Ovary (tissue), 9 donors: ENCODE results near the gene USP43. TPM values are rescaled to one million over a fixed set of nuclear protein-coding genes. Genes with fewer than 3 reads are reported as not detected.

Experiments used
- DNase-seq, 5 donors: peaks; one replicate each; pipeline ENCODE4 v3.0.0-alpha.2; 2019 to 2020
- H3K27ac ChIP-seq, 2 donors: fragments of 200-600 bp; one replicate each; pipeline versions ENCODE4 v1.5.1 to v1.8.0; 2019 to 2022
- H3K27me3 ChIP-seq: fragments of 200-600 bp; one replicate; pipeline ENCODE4 v1.8.0; 2022
- H3K36me3 ChIP-seq: fragments of 200-600 bp; sonication (generic); one replicate; pipeline ENCODE4 v1.5.1; 2019
- H3K4me1 ChIP-seq: one replicate; pipeline ENCODE4 v1.8.1; 2013; ENCODE audit warnings: mild to moderate bottlenecking, moderate library complexity; ENCODE audit not compliant: insufficient read depth
- H3K4me3 ChIP-seq: fragments of 200-600 bp; sonication (generic); one replicate; pipeline ENCODE4 v1.5.1; 2017
- H3K9me3 ChIP-seq, 2 donors: fragments of 200-600 bp in 1 of 2; sonication (generic) in 1 of 2; one replicate each; pipeline versions ENCODE4 v1.5.1 to v1.8.1; 2013 to 2019; ENCODE audit warnings: mild to moderate bottlenecking in 1 of 2, moderate library complexity in 1 of 2
- EP300 ChIP-seq: sonication (generic); formaldehyde crosslinking; IDR thresholded peaks from one replicate; pipeline ENCODE4 v1.6.1; 2017; ENCODE audit warnings: antibody characterized with exemption
- POLR2A ChIP-seq: fragments of 450-650 bp; IDR thresholded peaks from one replicate; pipeline ENCODE4 v1.6.1; 2017; ENCODE audit warnings: antibody characterized with exemption, mild to moderate bottlenecking, moderate library complexity
- WGBS, 3 donors: extraction: QIAGEN DNeasy Blood & Tissue Kit in 1 of 3; methylation state at CpG; one replicate each; pipeline versions ENCODE4 v1.1.5 to v1.1.7; 2013 to 2017; 5-methylcytosine and 5-hydroxymethylcytosine counted together
- intact Hi-C, 4 donors: fragments of 100-400 bp; cut with DNase I; formaldehyde crosslinking; loops; one replicate each; pipeline versions ENCODE4 v1.11.0 to v1.15.1; 2022 to 2023
- polyA plus RNA-seq, 2 donors: library from polyadenylated mRNA; stranded (reverse); fragments of 200-250 nt in 1 of 2; fragments of 350-450 nt in 1 of 2; fragmentation: Illumina TruSeq in 1 of 2; extraction: RNeasy Lipid Tissue Mini Kit (QIAGEN cat#74804) in 1 of 2; gene quantifications; one replicate each; pipeline ENCODE4 v1.2.3, GENCODE V29; 2013 to 2014
- total RNA-seq, 7 donors: library from RNA; depleted of rRNA in 2 of 7; stranded (reverse); fragments of >200 nt in 2 of 7; fragmentation: NEBNext Ultra II Directional in 3 of 7; extraction: Animal tissue kit (Norgen Biotek cat#: 25700) in 3 of 7; gene quantifications; one replicate each; pipeline versions ENCODE4 v1.1.0 to v1.2.4, GENCODE V29; 2016 to 2023
- TF ChIP-seq, protein P1 (sequence below), 3 donors: fragments of 450-650 bp in 2 of 3; fragments of 200-600 bp in 1 of 3; IDR thresholded peaks; one replicate each; pipeline versions ENCODE4 v1.5.1 to v1.8.0; 2016 to 2022; ENCODE audit warnings: antibody characterized with exemption in 3 of 3, mild to moderate bottlenecking in 1 of 3
- donor health status: DM: no; HTN: no; CAD: no; lungs with moderate emphysema.
- donor health status: DM: no; HTN: no; CAD: no.
- donor health status: Bipolar disorder and iron deficiency.
- donor health status: DM: yes; HTN: yes; CAD: no.
- donor health status: DM: no; HTN: no; CAD: no.
- donor health status: DM: yes; HTN: yes; CAD: no.

The USP43 gene
- total and polyA plus RNA-seq, 9 donors = 0.13 to 11.1 (median 0.68) TPM; not detected in 1

DNA sequence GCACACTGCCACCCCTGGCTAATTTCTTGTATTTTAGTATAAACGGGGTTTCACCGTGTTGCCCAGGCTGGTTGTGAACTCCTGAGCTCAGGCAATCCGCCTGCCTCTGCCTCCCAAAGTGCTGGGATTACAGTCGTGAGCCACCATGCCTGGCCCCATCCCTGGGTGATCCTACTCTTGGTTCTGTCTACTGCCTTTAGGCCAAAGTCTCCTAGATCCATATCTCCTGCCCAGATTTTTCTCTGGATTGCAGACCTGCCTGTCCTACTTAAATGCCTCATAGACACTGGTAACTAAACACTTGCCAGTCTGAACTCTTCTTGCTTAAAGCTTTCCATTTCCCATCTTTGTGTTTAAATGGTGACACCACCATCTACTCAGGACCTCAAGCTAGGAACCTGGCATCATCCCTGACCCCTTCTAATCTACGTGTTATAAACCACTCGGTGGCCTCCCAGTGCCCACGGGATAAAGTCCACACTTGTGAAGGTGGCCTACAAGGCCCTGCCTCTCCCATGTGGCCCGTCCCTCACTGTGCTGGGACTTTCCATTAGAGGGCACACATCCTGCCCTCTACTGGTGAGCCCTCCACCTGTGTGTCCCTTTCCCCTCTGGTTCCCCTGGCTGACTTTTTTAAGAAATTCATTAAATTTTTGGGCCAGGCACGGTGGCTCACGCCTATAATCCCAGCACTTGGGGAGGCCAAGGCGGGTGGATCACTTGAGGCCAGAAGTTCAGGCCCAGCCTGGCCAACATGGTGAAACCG is 51.1 kb downstream of the USP43 start:
- TF ChIP-seq, protein P1, sequence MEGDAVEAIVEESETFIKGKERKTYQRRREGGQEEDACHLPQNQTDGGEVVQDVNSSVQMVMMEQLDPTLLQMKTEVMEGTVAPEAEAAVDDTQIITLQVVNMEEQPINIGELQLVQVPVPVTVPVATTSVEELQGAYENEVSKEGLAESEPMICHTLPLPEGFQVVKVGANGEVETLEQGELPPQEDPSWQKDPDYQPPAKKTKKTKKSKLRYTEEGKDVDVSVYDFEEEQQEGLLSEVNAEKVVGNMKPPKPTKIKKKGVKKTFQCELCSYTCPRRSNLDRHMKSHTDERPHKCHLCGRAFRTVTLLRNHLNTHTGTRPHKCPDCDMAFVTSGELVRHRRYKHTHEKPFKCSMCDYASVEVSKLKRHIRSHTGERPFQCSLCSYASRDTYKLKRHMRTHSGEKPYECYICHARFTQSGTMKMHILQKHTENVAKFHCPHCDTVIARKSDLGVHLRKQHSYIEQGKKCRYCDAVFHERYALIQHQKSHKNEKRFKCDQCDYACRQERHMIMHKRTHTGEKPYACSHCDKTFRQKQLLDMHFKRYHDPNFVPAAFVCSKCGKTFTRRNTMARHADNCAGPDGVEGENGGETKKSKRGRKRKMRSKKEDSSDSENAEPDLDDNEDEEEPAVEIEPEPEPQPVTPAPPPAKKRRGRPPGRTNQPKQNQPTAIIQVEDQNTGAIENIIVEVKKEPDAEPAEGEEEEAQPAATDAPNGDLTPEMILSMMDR (IDR thresholded peaks at IDR 0.05) = no peak
- TF ChIP-seq EP300 (no peak), POLR2A (no peak)
- Histone ChIP-seq H3K4me3 (no peak overlapping the region), H3K4me1 (no peaks in the 10 kb centered on the region), H3K27me3 (no peaks in the 10 kb centered on the region), H3K36me3 (no peaks in the 10 kb centered on the region), H3K9me3 (no peaks in the 10 kb centered on the region), H3K27ac (no peak overlapping the region)
- no peak for DNase-seq
- intact Hi-C loops = no loop called here
- 85 to 94% (median 89%) methylated on average over 12 of the region's 12 CpGs for WGBS, 3 donors

DNA sequence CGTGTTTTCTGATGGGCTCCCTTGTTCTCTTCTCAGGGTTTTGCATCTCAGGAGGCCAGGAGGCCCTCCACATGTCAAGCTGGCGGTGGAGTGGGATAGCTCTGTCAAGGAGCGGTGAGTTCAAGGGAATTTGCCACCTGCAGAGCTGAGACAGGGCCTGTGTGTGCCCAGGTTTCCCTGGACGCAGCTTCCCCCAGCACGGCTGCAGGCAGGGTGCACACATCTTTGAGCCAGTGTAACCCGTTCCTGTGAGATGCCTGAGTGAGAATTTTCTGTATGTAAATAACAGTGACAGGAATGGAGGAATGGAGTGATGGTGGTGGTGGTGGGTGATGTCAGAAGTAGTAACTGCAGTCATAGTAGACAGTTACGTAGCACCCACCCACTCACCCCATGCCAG is 54.8 kb downstream of the USP43 start:
- no peak for DNase-seq
- intact Hi-C loops = no loop called here
- Histone ChIP-seq H3K36me3 (no peaks in the 10 kb centered on the region), H3K9me3 (no peaks in the 10 kb centered on the region), H3K27me3 (no peaks in the 10 kb centered on the region), H3K4me3 (no peak overlapping the region), H3K27ac (no peak overlapping the region), H3K4me1 (no peaks in the 10 kb centered on the region)
- TF ChIP-seq EP300 = no peak
- TF ChIP-seq, protein P1 (IDR thresholded peaks at IDR 0.05) = no peak
- no peak for TF ChIP-seq POLR2A
- 77 to 87% (median 77%) methylated on average over 7 of the region's 7 CpGs for WGBS, 3 donors

DNA sequence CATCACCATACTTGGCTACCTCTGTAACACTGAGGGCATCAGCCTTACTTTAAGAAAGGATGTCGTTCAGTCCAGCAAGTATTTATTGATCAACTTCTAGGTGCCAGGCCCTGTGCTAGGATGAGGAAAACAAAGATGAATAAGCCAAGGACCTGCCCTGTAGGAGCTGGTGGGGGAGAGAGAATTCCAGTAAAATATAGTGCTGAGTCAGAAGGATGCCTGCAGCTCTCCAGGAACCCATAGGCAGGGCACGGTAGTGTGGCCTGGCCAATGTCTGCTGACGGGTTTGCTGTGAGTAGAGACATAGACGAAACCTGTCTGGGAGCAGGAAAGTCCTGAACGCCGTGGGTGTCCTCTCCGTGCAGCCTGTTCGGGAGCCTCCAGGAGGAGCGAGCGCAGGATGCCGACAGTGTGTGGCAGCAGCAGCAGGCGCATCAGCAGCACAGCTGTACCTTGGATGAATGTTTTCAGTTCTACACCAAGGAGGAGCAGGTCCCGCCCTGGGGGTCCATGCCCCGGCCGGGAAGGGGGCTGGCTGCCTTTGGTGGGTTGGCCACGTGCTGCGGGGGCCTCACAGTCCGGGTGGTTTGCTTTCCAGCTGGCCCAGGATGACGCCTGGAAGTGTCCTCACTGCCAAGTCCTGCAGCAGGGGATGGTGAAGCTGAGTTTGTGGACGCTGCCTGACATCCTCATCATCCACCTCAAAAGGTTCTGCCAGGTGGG is 55.6 kb downstream of the USP43 start:
- DNase-seq = no peak
- Histone ChIP-seq H3K4me1 (no peaks in the 10 kb centered on the region), H3K27ac (no peak overlapping the region), H3K4me3 (no peak overlapping the region), H3K27me3 (no peaks in the 10 kb centered on the region), H3K9me3 (no peaks in the 10 kb centered on the region), H3K36me3 (no peaks in the 10 kb centered on the region)
- WGBS, 3 donors = 59 to 77% (median 66%) methylated on average over 14 to 20 of the region's 20 CpGs
- intact Hi-C loops = no loop called here
- TF ChIP-seq POLR2A (no peak), EP300 (no peak)
- TF ChIP-seq, protein P1 (IDR thresholded peaks at IDR 0.05) = no peak

DNA sequence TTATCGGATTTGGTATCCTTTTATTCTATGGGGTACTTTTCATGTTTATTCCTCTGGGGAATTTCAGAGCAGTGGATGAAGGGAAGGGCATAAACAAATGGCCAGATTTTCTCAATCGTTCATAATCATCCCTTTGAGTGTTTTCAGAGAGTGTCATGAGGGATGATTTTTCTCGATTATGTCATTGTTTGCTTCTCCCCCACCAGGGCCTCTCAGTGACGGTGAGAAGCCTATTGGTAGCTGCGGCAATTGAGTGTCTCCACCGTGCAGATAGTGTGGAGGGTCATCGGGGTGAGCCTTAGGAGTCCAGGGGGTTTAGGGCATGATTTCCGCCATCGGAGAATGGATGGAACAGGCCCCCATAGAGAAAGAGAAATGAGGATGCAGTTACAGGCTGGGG is 57.2 kb downstream of the USP43 start:
- no peak for DNase-seq
- 78 to 83% (median 79%) methylated on average over 9 of the region's 9 CpGs for WGBS, 3 donors
- intact Hi-C loops = no loop called here
- no peaks in the 10 kb centered on the region for H3K4me1 ChIP-seq
- H3K36me3 ChIP-seq = no peaks in the 10 kb centered on the region
- H3K27me3 ChIP-seq = no peaks in the 10 kb centered on the region
- H3K27ac ChIP-seq = no peak overlapping the region
- no peaks in the 10 kb centered on the region for H3K9me3 ChIP-seq
- no peak overlapping the region for H3K4me3 ChIP-seq
- TF ChIP-seq, protein P1 (IDR thresholded peaks at IDR 0.05) = no peak
- TF ChIP-seq EP300 = no peak
- no peak for TF ChIP-seq POLR2A
